ENCODE results near the gene KCTD3.

DNA sequence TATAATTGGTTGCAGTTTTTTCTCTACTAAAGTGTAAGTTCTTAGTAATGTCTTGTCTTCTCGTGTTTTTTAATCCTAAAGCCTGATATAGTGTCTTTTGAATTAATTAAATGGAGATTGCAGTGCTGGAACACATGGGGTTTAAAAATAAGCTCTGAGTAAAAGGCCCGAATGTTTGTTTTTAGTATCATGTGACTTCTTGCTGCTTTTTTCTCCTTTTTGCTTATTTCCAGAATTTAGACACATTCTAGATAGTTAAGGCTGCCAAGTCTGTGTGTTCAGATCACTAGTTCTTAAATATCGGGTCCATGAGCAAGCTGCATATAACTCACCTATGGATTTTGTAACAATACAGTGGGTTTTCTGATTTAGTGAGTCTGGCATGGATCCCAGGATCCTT lies 27.5 kb downstream of the KCTD3 start:
- TF ChIP-seq, protein P1, sequence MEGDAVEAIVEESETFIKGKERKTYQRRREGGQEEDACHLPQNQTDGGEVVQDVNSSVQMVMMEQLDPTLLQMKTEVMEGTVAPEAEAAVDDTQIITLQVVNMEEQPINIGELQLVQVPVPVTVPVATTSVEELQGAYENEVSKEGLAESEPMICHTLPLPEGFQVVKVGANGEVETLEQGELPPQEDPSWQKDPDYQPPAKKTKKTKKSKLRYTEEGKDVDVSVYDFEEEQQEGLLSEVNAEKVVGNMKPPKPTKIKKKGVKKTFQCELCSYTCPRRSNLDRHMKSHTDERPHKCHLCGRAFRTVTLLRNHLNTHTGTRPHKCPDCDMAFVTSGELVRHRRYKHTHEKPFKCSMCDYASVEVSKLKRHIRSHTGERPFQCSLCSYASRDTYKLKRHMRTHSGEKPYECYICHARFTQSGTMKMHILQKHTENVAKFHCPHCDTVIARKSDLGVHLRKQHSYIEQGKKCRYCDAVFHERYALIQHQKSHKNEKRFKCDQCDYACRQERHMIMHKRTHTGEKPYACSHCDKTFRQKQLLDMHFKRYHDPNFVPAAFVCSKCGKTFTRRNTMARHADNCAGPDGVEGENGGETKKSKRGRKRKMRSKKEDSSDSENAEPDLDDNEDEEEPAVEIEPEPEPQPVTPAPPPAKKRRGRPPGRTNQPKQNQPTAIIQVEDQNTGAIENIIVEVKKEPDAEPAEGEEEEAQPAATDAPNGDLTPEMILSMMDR (conservative IDR thresholded peaks at IDR 0.05 in 1 of 2, IDR thresholded peaks at IDR 0.05 in 1 of 2; ENCODE audit: extremely low read depth in 1 of 2, insufficient read depth in 1 of 2, low read depth in 1 of 2, low read length in 2 of 2) = no peak
- no peak for TF ChIP-seq EZH2 (IDR thresholded peaks at IDR 0.05; ENCODE audit: borderline replicate concordance, low read length)
